HepG2 (cell line): ENCODE data around the gene EPHA2. TPM values are rescaled to one million over a fixed set of nuclear protein-coding genes. Genes with fewer than 3 reads are reported as not detected.

Experiments
- ARHGAP35 ChIP-seq: sonication (generic); formaldehyde crosslinking; IDR thresholded peaks from 2 replicates; pipeline ENCODE4 v1.9.0; 2022; ENCODE audit warnings: mild to moderate bottlenecking, inconsistent platforms, moderate library complexity, missing genetic modification reagents, borderline replicate concordance
- FOSL2 ChIP-seq: sonication (generic); formaldehyde crosslinking; IDR thresholded peaks from 2 replicates; pipeline ENCODE4 v1.4.0; 2020; ENCODE audit warnings: missing genetic modification reagents
- HNRNPH1 ChIP-seq: fragments of 200-400 bp; formaldehyde crosslinking; optimal IDR thresholded peaks from 2 replicates; pipeline ENCODE3; 2017; ENCODE audit warnings: mild to moderate bottlenecking, low read depth, low read length
- JARID2 ChIP-seq: sonication (generic); formaldehyde crosslinking; IDR thresholded peaks from 2 replicates; pipeline ENCODE4 v1.8.1; 2023; ENCODE audit warnings: missing genetic modification reagents, inconsistent platforms; ENCODE audit not compliant: insufficient replicate concordance
- MTF1 ChIP-seq: sonication (generic); formaldehyde crosslinking; IDR thresholded peaks from 2 replicates; pipeline ENCODE4 v1.5.0; 2020; ENCODE audit warnings: missing genetic modification reagents
- NFATC3 ChIP-seq: sonication (generic); formaldehyde crosslinking; IDR thresholded peaks from 2 replicates; pipeline ENCODE4 v1.5.1; 2020; ENCODE audit warnings: mild to moderate bottlenecking, missing genetic modification reagents
- NR1H2 ChIP-seq: sonication (generic); formaldehyde crosslinking; IDR thresholded peaks from 2 replicates; pipeline ENCODE4 v1.8.1; 2022; ENCODE audit warnings: low read depth, missing genetic modification reagents, borderline replicate concordance
- PCBP1 ChIP-seq: fragments of 200-400 bp; formaldehyde crosslinking; IDR thresholded peaks from 2 replicates; pipeline ENCODE4 v1.6.1; 2017; ENCODE audit warnings: mild to moderate bottlenecking, low read depth, low read length, borderline replicate concordance
- SALL1 ChIP-seq: sonication (generic); formaldehyde crosslinking; IDR thresholded peaks from 2 replicates; pipeline ENCODE4 v1.8.0; 2022; ENCODE audit warnings: mild to moderate bottlenecking, missing genetic modification reagents
- SALL2 ChIP-seq: sonication (generic); formaldehyde crosslinking; IDR thresholded peaks from 2 replicates; pipeline ENCODE4 v1.8.1; 2023; ENCODE audit warnings: mild to moderate bottlenecking, missing genetic modification reagents, inconsistent platforms
- SMAD1 ChIP-seq: sonication (generic); formaldehyde crosslinking; IDR thresholded peaks from 2 replicates; pipeline ENCODE4 v1.4.0; 2020; ENCODE audit warnings: missing genetic modification reagents, low read depth, mild to moderate bottlenecking, borderline replicate concordance
- SNRNP70 ChIP-seq: fragments of 200-400 bp; formaldehyde crosslinking; IDR thresholded peaks from 2 replicates; pipeline ENCODE4 v1.6.1; 2017; ENCODE audit warnings: mild to moderate bottlenecking, low read depth, low read length, moderate library complexity
- TBL1XR1 ChIP-seq: fragments of 150-350 bp; IDR thresholded peaks from 2 replicates; pipeline ENCODE4 v1.6.1; 2014; ENCODE audit warnings: borderline replicate concordance, low read length; ENCODE audit not compliant: partially characterized antibody
- TBP ChIP-seq: sonication (generic); formaldehyde crosslinking; IDR thresholded peaks from 2 replicates; pipeline ENCODE4 v1.5.0; 2020; ENCODE audit warnings: missing genetic modification reagents
- YY1 ChIP-seq: IDR thresholded peaks from 2 replicates; pipeline ENCODE4 v1.6.1; 2011; ENCODE audit warnings: low read length, low read depth, moderate library complexity, mild to moderate bottlenecking; ENCODE audit not compliant: insufficient read depth, insufficient replicate concordance
- ZMAT3 ChIP-seq: sonication (generic); formaldehyde crosslinking; conservative IDR thresholded peaks from 2 replicates; pipeline ENCODE4 v1.7.0; 2021; ENCODE audit warnings: missing genetic modification reagents
- ZNF12 ChIP-seq: sonication (generic); formaldehyde crosslinking; IDR thresholded peaks from 2 replicates; pipeline ENCODE4 v1.5.0; 2020; ENCODE audit warnings: missing genetic modification reagents
- ZNF274 ChIP-seq: sonication (generic); formaldehyde crosslinking; IDR thresholded peaks from 2 replicates; pipeline ENCODE4 v1.5.1; 2020; ENCODE audit warnings: mild to moderate bottlenecking, missing genetic modification reagents
- ZNF282 ChIP-seq: fragments of 450-650 bp; IDR thresholded peaks from 2 replicates; pipeline ENCODE4 v1.6.1; 2018; ENCODE audit not compliant: partially characterized antibody
- ZNF720 ChIP-seq: sonication (generic); formaldehyde crosslinking; IDR thresholded peaks from 2 replicates; pipeline ENCODE4 v1.4.0; 2020; ENCODE audit warnings: missing genetic modification reagents
- ZNF816 ChIP-seq: sonication (generic); formaldehyde crosslinking; IDR thresholded peaks from 2 replicates; pipeline ENCODE4 v1.8.0; 2022; ENCODE audit warnings: missing genetic modification reagents, mild to moderate bottlenecking, borderline replicate concordance
- polyA plus RNA-seq, 8 experiments: library from polyadenylated mRNA; depleted of rRNA in 3 of 8; stranded (reverse) in 7 of 8; unstranded in 1 of 8; fragments of >200 nt; fragmentation: Illumina TruSeq in 4 of 8; extraction: Trizol in 4 of 8; gene quantifications; 2 replicates each; pipeline versions ENCODE4 v1.2.1 to v1.2.3, GENCODE V29; 2011 to 2016; ENCODE audit warnings: low read depth in 4 of 8, missing spikeins in 1 of 8, mixed read lengths in 1 of 8; ENCODE audit not compliant: insufficient read depth in 1 of 8
- total RNA-seq, 5 experiments: library from RNA; depleted of rRNA; stranded (reverse); fragments of >200 nt; fragmentation: Illumina TruSeq; extraction: Trizol; gene quantifications; 2 replicates each; pipeline ENCODE4 v1.2.3, GENCODE V29; 2016; ENCODE audit warnings: low read depth in 1 of 5
- TF ChIP-seq, protein P1 (sequence below): sonication (generic); formaldehyde crosslinking; IDR thresholded peaks from 2 replicates; pipeline ENCODE4 v1.4.0; 2020; ENCODE audit warnings: missing genetic modification reagents, borderline replicate concordance
- TF ChIP-seq, protein P2 (sequence below): sonication (generic); formaldehyde crosslinking; IDR thresholded peaks from 2 replicates; pipeline ENCODE4 v1.4.0; 2020; ENCODE audit warnings: missing genetic modification reagents, borderline replicate concordance
- TF ChIP-seq, protein P3 (sequence below): sonication (generic); formaldehyde crosslinking; IDR thresholded peaks from 2 replicates; pipeline ENCODE4 v1.4.0; 2020; ENCODE audit warnings: mild to moderate bottlenecking, missing genetic modification reagents

Gene EPHA2
- total and polyA plus RNA-seq, 2 of the 13 experiments (the other 11 are each of a cell fraction or from before 2014, with no cell fraction given) = 33.6 to 53.6 TPM

DNA sequence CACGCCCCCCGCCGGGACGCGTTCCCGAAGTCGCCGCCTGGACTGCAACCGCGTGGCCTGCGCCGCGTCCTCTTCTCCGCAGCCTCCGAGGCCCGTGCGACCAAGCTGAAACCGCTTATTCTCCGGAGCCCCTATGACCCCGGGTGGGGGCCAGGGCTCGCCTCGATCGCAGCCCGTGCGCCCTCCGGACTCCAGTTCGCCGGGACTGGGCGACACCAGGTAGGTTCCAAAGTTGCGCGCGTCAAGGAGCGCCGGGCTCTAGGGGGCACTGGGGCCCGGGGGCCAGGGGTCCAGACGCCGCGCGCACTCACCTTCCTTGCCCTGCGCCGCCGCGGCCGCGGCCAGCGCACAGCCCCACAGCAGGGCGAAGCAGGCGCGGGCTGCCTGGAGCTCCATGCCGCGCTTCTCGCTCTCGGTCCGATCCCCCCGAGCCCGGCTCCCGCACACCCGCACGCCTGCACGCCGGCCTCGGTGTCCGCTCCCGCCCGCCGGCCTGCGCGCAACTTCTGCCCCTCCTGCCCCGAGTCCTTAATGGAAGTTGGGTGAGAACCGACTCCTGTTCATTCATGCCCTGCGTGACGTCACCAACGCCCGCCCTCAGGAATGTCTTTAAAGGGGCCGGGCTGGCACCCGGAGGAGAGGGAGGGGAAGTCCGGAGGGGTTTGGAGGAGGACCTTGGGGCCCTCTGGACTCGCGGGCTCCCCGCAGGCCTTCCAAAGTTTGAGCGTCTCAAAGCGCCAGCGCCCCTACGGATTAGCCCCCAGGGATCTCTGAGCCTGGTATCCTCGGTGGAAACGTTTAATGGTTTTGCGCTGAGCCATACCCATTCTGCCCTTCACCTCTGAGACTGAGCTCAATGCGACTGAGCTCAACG is at the start of gene EPHA2 (continued):
- TF ChIP-seq, protein P1, sequence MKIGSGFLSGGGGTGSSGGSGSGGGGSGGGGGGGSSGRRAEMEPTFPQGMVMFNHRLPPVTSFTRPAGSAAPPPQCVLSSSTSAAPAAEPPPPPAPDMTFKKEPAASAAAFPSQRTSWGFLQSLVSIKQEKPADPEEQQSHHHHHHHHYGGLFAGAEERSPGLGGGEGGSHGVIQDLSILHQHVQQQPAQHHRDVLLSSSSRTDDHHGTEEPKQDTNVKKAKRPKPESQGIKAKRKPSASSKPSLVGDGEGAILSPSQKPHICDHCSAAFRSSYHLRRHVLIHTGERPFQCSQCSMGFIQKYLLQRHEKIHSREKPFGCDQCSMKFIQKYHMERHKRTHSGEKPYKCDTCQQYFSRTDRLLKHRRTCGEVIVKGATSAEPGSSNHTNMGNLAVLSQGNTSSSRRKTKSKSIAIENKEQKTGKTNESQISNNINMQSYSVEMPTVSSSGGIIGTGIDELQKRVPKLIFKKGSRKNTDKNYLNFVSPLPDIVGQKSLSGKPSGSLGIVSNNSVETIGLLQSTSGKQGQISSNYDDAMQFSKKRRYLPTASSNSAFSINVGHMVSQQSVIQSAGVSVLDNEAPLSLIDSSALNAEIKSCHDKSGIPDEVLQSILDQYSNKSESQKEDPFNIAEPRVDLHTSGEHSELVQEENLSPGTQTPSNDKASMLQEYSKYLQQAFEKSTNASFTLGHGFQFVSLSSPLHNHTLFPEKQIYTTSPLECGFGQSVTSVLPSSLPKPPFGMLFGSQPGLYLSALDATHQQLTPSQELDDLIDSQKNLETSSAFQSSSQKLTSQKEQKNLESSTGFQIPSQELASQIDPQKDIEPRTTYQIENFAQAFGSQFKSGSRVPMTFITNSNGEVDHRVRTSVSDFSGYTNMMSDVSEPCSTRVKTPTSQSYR (CRISPR knock-in tag) = peak; percentile 37; the same call in 1 of the 2 replicates
- TF ChIP-seq ZMAT3 (peak; percentile 65), YY1 (peak; percentile 78), SALL1 (CRISPR knock-in tag) (peak; percentile 86), NFATC3 (CRISPR knock-in tag) (no peak), HNRNPH1 (peak; percentile 96), ZNF274 (CRISPR knock-in tag) (0 out of 2 replicates have a peak, but pooled peaks have one; percentile 52), ZNF12 (CRISPR knock-in tag) (no peak), FOSL2 (CRISPR knock-in tag) (peak; percentile 80), ZNF720 (CRISPR knock-in tag) (no peak), MTF1 (CRISPR knock-in tag) (no peak), SALL2 (CRISPR knock-in tag) (no peak), SMAD1 (CRISPR knock-in tag) (peak; percentile 49; the same call in 1 of the 2 replicates), TBL1XR1 (no peak), PCBP1 (no peak), JARID2 (CRISPR knock-in tag) (no peak), TBP (CRISPR knock-in tag) (no peak), SNRNP70 (no peak), ARHGAP35 (CRISPR knock-in tag) (peak; percentile 38; the same call in 1 of the 2 replicates), ZNF282 (no peak), ZNF816 (CRISPR knock-in tag) (no peak; the same call in 1 of the 2 replicates), NR1H2 (CRISPR knock-in tag) (no peak)
- TF ChIP-seq, protein P2, sequence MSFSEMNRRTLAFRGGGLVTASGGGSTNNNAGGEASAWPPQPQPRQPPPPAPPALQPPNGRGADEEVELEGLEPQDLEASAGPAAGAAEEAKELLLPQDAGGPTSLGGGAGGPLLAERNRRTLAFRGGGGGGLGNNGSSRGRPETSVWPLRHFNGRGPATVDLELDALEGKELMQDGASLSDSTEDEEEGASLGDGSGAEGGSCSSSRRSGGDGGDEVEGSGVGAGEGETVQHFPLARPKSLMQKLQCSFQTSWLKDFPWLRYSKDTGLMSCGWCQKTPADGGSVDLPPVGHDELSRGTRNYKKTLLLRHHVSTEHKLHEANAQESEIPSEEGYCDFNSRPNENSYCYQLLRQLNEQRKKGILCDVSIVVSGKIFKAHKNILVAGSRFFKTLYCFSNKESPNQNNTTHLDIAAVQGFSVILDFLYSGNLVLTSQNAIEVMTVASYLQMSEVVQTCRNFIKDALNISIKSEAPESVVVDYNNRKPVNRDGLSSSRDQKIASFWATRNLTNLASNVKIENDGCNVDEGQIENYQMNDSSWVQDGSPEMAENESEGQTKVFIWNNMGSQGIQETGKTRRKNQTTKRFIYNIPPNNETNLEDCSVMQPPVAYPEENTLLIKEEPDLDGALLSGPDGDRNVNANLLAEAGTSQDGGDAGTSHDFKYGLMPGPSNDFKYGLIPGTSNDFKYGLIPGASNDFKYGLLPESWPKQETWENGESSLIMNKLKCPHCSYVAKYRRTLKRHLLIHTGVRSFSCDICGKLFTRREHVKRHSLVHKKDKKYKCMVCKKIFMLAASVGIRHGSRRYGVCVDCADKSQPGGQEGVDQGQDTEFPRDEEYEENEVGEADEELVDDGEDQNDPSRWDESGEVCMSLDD (CRISPR knock-in tag) = no peak
- TF ChIP-seq, protein P3, sequence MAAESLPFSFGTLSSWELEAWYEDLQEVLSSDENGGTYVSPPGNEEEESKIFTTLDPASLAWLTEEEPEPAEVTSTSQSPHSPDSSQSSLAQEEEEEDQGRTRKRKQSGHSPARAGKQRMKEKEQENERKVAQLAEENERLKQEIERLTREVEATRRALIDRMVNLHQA (CRISPR knock-in tag) = no peak
